Ishikawa (cell line): ENCODE measurements around the gene FXR2.

ENCODE experiments used
- CEBPB ChIP-seq: IDR thresholded peaks from 2 replicates; pipeline ENCODE4 v1.6.1; 2012
- CREB1 ChIP-seq: IDR thresholded peaks from 2 replicates; pipeline ENCODE4 v1.6.1; 2012; ENCODE audit warnings: low read depth
- EGR1 ChIP-seq: IDR thresholded peaks from 2 replicates; pipeline ENCODE4 v1.6.1; 2012
- EP300 ChIP-seq: IDR thresholded peaks from 2 replicates; pipeline ENCODE4 v1.6.1; 2012; ENCODE audit warnings: borderline replicate concordance
- FOXM1 ChIP-seq: IDR thresholded peaks from 2 replicates; pipeline ENCODE4 v1.6.1; 2012; ENCODE audit warnings: low read depth, borderline replicate concordance
- NFIC ChIP-seq: IDR thresholded peaks from 2 replicates; pipeline ENCODE4 v1.6.1; 2012
- RAD21 ChIP-seq: IDR thresholded peaks from 2 replicates; pipeline ENCODE4 v1.6.1; 2012; ENCODE audit warnings: low read depth
- REST ChIP-seq: IDR thresholded peaks from 2 replicates; pipeline ENCODE4 v1.6.1; 2012; ENCODE audit warnings: low read depth, mild to moderate bottlenecking
- TAF1 ChIP-seq: IDR thresholded peaks from 2 replicates; pipeline ENCODE4 v1.6.1; 2012; ENCODE audit warnings: low read depth, mild to moderate bottlenecking
- TCF12 ChIP-seq: IDR thresholded peaks from 2 replicates; pipeline ENCODE4 v1.6.1; 2012; ENCODE audit warnings: low read depth
- TEAD4 ChIP-seq: IDR thresholded peaks from 2 replicates; pipeline ENCODE4 v1.6.1; 2012
- USF1 ChIP-seq: IDR thresholded peaks from 2 replicates; pipeline ENCODE4 v1.6.1; 2012
- YY1 ChIP-seq: IDR thresholded peaks from 2 replicates; pipeline ENCODE4 v1.6.1; 2012; ENCODE audit warnings: low read depth
- ZBTB7A ChIP-seq: IDR thresholded peaks from 2 replicates; pipeline ENCODE4 v1.6.1; 2012; ENCODE audit warnings: low read depth
- TF ChIP-seq, protein P1 (sequence below): IDR thresholded peaks from 2 replicates; pipeline ENCODE4 v1.6.1; 2012

FXR2 gene

DNA sequence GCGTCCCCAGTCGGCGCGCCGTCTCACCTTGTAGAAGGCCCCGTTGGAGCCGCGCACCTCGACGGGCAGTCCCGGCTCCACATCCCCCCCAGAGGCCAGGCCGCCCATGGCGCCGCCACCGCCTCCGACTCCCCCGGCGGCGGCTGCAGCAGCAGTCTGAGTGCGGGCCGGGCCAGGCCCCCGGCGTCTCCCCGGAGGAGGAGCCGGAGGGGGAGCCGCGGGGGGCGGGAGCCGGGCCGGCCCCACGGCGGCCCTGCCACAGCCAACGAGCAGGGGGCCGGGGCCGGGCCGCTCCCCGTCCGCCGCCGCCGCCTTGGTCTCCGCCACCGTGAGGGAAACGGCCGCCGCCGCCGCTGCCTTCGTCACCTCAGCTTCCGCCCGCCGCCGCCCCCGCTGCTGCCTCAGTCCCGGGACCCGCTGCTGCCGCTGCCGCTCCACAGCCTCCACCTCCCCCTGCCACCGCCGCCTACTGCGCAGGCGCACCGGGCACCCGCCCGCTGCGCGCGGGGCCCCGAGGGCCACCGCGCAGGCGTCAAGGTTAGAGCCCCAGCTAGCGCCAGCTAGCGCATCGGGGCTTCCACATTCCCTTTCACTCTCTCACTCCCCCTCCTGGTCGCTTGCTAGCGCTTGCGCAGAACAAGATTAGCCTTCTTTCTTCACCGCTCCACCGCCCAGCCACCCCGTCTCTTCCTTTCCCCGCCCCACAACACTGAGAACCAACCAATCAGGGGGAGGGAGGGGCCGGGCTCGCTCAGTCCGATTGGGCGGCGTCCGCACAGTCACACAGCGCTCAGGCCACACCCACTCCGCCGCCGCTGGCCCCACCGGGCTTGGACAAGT, at the start of gene FXR2:
TSS of gene FXR2 (minus strand) at position 473 of the 840 bp plus-strand sequence. CDS start at position 108, 365 bp downstream.
- TF ChIP-seq FOXM1 (no peak), EP300 (no peak), TAF1 (no peak; the same call in 1 of the 2 replicates), TEAD4 (peak; percentile 14), EGR1 (peak; percentile 64), TCF12 (no peak), NFIC (no peak), CREB1 (0 out of 2 replicates have a peak, but pooled peaks have one; percentile 50), REST (no peak), ZBTB7A (peak; percentile 81), USF1 (no peak; the same call in 1 of the 2 replicates), CEBPB (no peak), YY1 (no peak), RAD21 (no peak)
- TF ChIP-seq, protein P1, sequence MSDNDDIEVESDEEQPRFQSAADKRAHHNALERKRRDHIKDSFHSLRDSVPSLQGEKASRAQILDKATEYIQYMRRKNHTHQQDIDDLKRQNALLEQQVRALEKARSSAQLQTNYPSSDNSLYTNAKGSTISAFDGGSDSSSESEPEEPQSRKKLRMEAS: peak; percentile 29

DNA sequence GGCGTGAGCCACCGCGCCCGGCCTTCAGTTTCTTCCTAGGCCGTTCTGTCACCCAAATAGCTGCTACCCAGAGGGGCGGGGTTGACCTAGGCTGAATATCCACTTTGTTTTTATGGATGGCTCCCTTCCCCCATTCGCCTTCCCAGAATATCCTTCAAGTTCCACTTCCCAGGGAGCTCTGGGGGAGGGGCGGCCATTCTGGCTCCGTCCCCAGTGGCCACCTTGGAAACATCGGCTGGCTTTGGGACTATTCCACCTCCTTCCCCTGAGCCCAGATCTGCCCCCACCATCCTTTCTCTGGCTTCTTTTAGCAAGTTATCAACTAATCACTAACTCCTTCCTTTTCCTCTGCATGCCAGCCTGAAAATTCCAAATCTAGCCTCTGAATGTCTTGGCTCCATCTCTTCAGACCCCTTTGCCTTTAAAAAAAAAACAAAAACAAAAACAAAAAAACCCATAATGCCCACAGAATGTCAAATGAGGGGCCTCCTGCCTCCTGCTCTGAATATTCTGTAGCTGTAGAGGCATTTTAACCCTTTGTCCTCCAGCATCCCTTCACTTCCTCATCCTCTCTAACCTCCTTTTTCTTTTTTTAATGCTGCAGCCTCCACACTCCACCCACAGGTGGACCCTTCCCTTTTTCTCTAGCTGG, 42.4 kb upstream of the FXR2 start:
- TF ChIP-seq CREB1 (no peak), REST (no peak), TCF12 (no peak), YY1 (no peak)

DNA sequence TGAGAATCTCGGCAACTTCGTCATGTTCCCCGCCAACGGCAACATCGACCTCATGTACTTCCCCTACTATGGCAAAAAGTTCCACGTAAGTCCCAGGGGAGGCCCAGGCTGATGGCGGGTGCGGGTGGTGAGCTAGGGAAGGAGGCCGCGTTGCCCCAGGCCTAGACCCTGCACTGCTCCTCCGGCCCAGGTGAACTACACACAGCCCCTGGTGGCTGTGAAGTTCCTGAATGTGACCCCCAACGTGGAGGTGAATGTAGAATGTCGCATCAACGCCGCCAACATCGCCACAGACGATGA, 40.8 kb upstream of the FXR2 start:
- TF ChIP-seq, protein P1: no peak
- TF ChIP-seq EGR1 (no peak), TAF1 (no peak), REST (no peak), ZBTB7A (no peak)

DNA sequence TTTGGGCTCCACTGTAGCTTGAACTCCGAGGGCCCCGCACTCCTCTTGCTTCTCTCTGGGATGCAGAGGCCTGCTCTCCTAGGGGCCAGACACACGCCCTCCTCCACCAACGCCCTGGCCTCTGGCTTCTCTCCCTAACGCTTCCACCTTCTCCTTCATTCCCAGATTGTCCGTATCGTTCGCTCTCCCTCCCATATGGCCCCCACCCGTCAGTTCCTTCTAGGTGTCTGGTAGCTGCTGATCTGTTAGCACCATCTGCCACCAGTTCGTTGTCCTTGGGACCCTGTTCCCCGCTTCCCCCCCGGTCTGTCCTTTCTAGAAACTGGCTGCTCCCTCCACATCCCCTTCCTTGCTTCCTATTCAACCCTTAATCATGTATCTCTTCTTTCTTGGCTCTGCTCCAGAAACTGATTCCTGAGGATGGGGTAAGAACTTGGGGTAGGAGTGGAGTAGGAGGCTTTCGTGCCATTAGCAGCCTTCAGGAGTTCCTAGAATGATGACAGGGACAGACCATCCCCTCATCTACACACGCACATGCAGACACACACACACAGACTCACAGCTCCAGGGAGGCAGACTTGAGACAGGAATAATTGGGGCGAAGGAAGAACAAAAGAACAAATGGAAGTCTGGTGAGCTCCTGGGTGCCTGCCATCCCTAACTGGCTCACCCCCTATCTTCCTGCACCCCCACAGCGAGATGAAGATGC, 40.3 kb upstream of the FXR2 start:
- TF ChIP-seq TAF1: no peak
- no peak for TF ChIP-seq USF1
- no peak for TF ChIP-seq TEAD4
- no peak for TF ChIP-seq ZBTB7A
- no peak for TF ChIP-seq FOXM1
- no peak for TF ChIP-seq CREB1
- TF ChIP-seq CEBPB: no peak
- TF ChIP-seq NFIC: no peak
- no peak for TF ChIP-seq RAD21
- TF ChIP-seq EGR1: no peak
- TF ChIP-seq EP300: no peak
- TF ChIP-seq YY1: no peak
- TF ChIP-seq TCF12: no peak
- TF ChIP-seq, protein P1: no peak
- TF ChIP-seq REST: no peak
